GM21367 (cell line): ENCODE measurements around the gene CDHR4.
"Not testable (repeated sequence)": the region's sequence is repeated elsewhere in the genome, so short reads cannot be mapped to it uniquely, and the experiment has no call there.

Experiments used
- ATAC-seq: cut with Tn5 transposase; IDR thresholded peaks from one replicate; pipeline ENCODE4 v1.9.1; 2021; ENCODE audit not compliant: unreplicated experiment

The CDHR4 gene

GRCh38 chr3:49780975-49781365, 18.7 kb downstream of the CDHR4 start:
- not testable (repeated sequence) for ATAC-seq

- ATAC-seq = no peak
These were observed 19.3 kb downstream of the CDHR4 start for GRCh38 chr3:49780080-49780974.

- ATAC-seq = no peak
These were observed 20.2 kb downstream of the CDHR4 start for GRCh38 chr3:49779358-49780079.

- ATAC-seq = not testable (repeated sequence)
These were observed 23.6 kb downstream of the CDHR4 start for GRCh38 chr3:49776101-49776500.

GRCh38 chr3:49775538-49775937, 24.1 kb downstream of the CDHR4 start:
- no peak for ATAC-seq

GRCh38 chr3:49772703-49773102, 27.0 kb downstream of the CDHR4 start:
- no peak for ATAC-seq

GRCh38 chr3:49771340-49771938, 28.2 kb downstream of the CDHR4 start:
- ATAC-seq = no peak

- no peak for ATAC-seq
These were observed 29.7 kb downstream of the CDHR4 start for GRCh38 chr3:49769926-49770325.

GRCh38 chr3:49769286-49769915, 30.3 kb downstream of the CDHR4 start:
- ATAC-seq = no peak

- ATAC-seq = no peak
These were observed 35.7 kb downstream of the CDHR4 start for GRCh38 chr3:49763981-49764380.

GRCh38 chr3:49761661-49762060, 38.0 kb downstream of the CDHR4 start:
- no peak for ATAC-seq

GRCh38 chr3:49759226-49759625, 40.4 kb downstream of the CDHR4 start:
- ATAC-seq = no peak

- ATAC-seq = no peak
These were observed 42.5 kb downstream of the CDHR4 start for GRCh38 chr3:49757197-49757596.

- no peak for ATAC-seq
These were observed 43.6 kb downstream of the CDHR4 start for GRCh38 chr3:49756036-49756435.

- no peak for ATAC-seq
These were observed 45.1 kb downstream of the CDHR4 start for GRCh38 chr3:49754536-49754935.

GRCh38 chr3:49751501-49751900, 48.2 kb downstream of the CDHR4 start:
- no peak for ATAC-seq

GRCh38 chr3:49750056-49750455, 49.6 kb downstream of the CDHR4 start:
- no peak for ATAC-seq

- ATAC-seq = not testable (repeated sequence)
These were observed 50.8 kb downstream of the CDHR4 start for GRCh38 chr3:49748874-49749273.

GRCh38 chr3:49747792-49748480, 51.7 kb downstream of the CDHR4 start:
- ATAC-seq = no peak

- no peak for ATAC-seq
These were observed 53.7 kb downstream of the CDHR4 start for GRCh38 chr3:49745986-49746385.
